Endothelial cell of umbilical vein (primary cell): Measurements from ENCODE around the gene SDC3. TPM values are rescaled to one million over a fixed set of nuclear protein-coding genes. Genes with fewer than 3 reads are reported as not detected.

Experiments used
- BruUV-seq: library from RNA; stranded (reverse); fragments of 400-500 nt; replicated peaks from 2 replicates; lab custom pipeline; 2021; lab: Mats Ljungman, UMichigan
- CTCF ChIA-PET: fragments of 300-600, 350-600 bp; sonication (Branson Sonifier 250); formaldehyde crosslinking; loops from one replicate; lab custom pipeline; 2021; ENCODE audit warnings: antibody characterized with exemption, inconsistent platforms; lab: Charles Lee
- POLR2A ChIA-PET: fragments of 300-600, 350-600 bp; sonication (Branson Sonifier 250); formaldehyde crosslinking; loops from one replicate; lab custom pipeline; 2021; ENCODE audit warnings: antibody characterized with exemption, inconsistent platforms; lab: Charles Lee
- DNase-seq: peaks from one replicate; pipeline ENCODE4 v3.0.0-alpha.2; 2011; ENCODE audit warnings: low read depth, low spot score
- FAIRE-seq: peaks from 2 replicates; lab custom pipeline; 2011; peaks lifted over from hg19 to GRCh38; lab: Jason Lieb, UNC
- H2AFZ ChIP-seq: 2 replicates; pipeline ENCODE4 v1.6.0; 2012; ENCODE audit warnings: low read depth, low read length, control low read depth, inconsistent platforms
- H3K27ac ChIP-seq: 2 replicates; pipeline ENCODE4 v1.5.1; 2011; ENCODE audit warnings: low read depth, mild to moderate bottlenecking, control low read depth, low read length, moderate library complexity; ENCODE audit not compliant: insufficient read depth
- H3K27me3 ChIP-seq, 2 experiments: 2 replicates each; pipeline versions ENCODE4 v1.6.0 to v1.6.1; 2011; ENCODE audit warnings: low read length in 2 of 2, mixed read lengths in 1 of 2; ENCODE audit not compliant: control insufficient read depth in 2 of 2, insufficient read depth in 2 of 2
- H3K36me3 ChIP-seq, 2 experiments: 2 replicates in 1 of 2; 3 replicates in 1 of 2; pipeline ENCODE4 v1.5.1; 2011; ENCODE audit warnings: low read length in 2 of 2, mild to moderate bottlenecking in 1 of 2, moderate library complexity in 1 of 2; ENCODE audit not compliant: control insufficient read depth in 2 of 2, insufficient read depth in 2 of 2; ENCODE audit errors: extremely low read depth in 1 of 2
- H3K4me1 ChIP-seq: 3 replicates; pipeline ENCODE4 v1.5.1; 2011; ENCODE audit warnings: mild to moderate bottlenecking, low read length; ENCODE audit not compliant: control insufficient read depth, insufficient read depth; ENCODE audit errors: extremely low read depth
- H3K4me2 ChIP-seq: 2 replicates; pipeline ENCODE4 v1.6.1; 2011; ENCODE audit warnings: low read length, control low read depth, mixed read lengths; ENCODE audit not compliant: insufficient read depth
- H3K4me3 ChIP-seq, 3 experiments: fragments of 200-600 bp in 1 of 3; sonication (generic), shearing (Covaris generic) in 1 of 3; replicated peaks in 1 of 3; 2 replicates each; pipeline ENCODE4 v1.5.1; 2011 to 2016; ENCODE audit warnings: control low read depth in 3 of 3, low read length in 3 of 3, mild to moderate bottlenecking in 2 of 3, inconsistent platforms in 1 of 3, low read depth in 1 of 3, moderate library complexity in 1 of 3; ENCODE audit not compliant: insufficient read depth in 1 of 3
- H3K79me2 ChIP-seq: 2 replicates; pipeline ENCODE4 v1.6.0; 2012; ENCODE audit warnings: low read length, inconsistent platforms; ENCODE audit not compliant: control insufficient read depth, insufficient read depth
- H3K9ac ChIP-seq: replicated peaks from 2 replicates; pipeline ENCODE3; 2011; ENCODE audit warnings: low read length, control low read depth; ENCODE audit not compliant: insufficient read depth; ENCODE audit errors: extremely low read depth
- H3K9me1 ChIP-seq: replicated peaks from 3 replicates; pipeline ENCODE4 v1.6.0; 2011; ENCODE audit warnings: mild to moderate bottlenecking, low read length; ENCODE audit not compliant: control insufficient read depth, insufficient read depth; ENCODE audit errors: extremely low read depth
- H3K9me3 ChIP-seq: replicated peaks from 2 replicates; pipeline ENCODE4 v1.5.1; 2012; ENCODE audit warnings: low read length, inconsistent platforms; ENCODE audit not compliant: control insufficient read depth, insufficient read depth
- H4K20me1 ChIP-seq: replicated peaks from 2 replicates; pipeline ENCODE3; 2011; ENCODE audit warnings: mild to moderate bottlenecking, low read length; ENCODE audit not compliant: control insufficient read depth, insufficient read depth; ENCODE audit errors: extremely low read depth
- EZH2 ChIP-seq: IDR thresholded peaks from 2 replicates; pipeline ENCODE4 v1.6.1; 2012; ENCODE audit warnings: borderline replicate concordance, low read depth, mild to moderate bottlenecking, moderate library complexity, low read length, inconsistent platforms; ENCODE audit not compliant: severe bottlenecking
- FOS ChIP-seq: IDR thresholded peaks from 2 replicates; pipeline ENCODE4 v1.6.1; 2011; ENCODE audit warnings: mild to moderate bottlenecking, low read length, moderate library complexity, borderline replicate concordance; ENCODE audit not compliant: insufficient read depth
- GATA2 ChIP-seq: IDR thresholded peaks from 2 replicates; pipeline ENCODE4 v1.7.0; 2011; ENCODE audit warnings: low read depth, mild to moderate bottlenecking, moderate library complexity, mixed read lengths, low read length; ENCODE audit not compliant: insufficient read length, insufficient read depth
- JUN ChIP-seq: IDR thresholded peaks from 2 replicates; pipeline ENCODE4 v1.6.1; 2011; ENCODE audit warnings: borderline replicate concordance, low read depth; ENCODE audit not compliant: insufficient read length, insufficient read depth
- MYC ChIP-seq: IDR thresholded peaks from one replicate; pipeline ENCODE4 v1.6.1; 2011; ENCODE audit warnings: mild to moderate bottlenecking, low read depth, low read length
- POLR2A ChIP-seq: IDR thresholded peaks from 2 replicates; pipeline ENCODE4 v1.6.1; 2012; ENCODE audit warnings: low read depth, mild to moderate bottlenecking, control low read depth, low read length
- POLR2AphosphoS5 ChIP-seq: IDR thresholded peaks from 2 replicates; pipeline ENCODE4 v1.6.1; 2012; ENCODE audit warnings: low read depth, mild to moderate bottlenecking, control low read depth, low read length, moderate library complexity; ENCODE audit not compliant: insufficient read depth
- dilution Hi-C: fragments of 300-500 bp; cut with MboI; formaldehyde crosslinking; loops from one replicate; pipeline ENCODE4 v1.15.0; 2019; ENCODE audit warnings: low sequenced_read_pairs; ENCODE audit not compliant: extremely low pct_ligation_motif_present
- intact Hi-C: fragments of 100-400 bp; cut with micrococcal nuclease; formaldehyde crosslinking; loops from one replicate; pipeline ENCODE4 v1.10.0; 2022
- polyA plus RNA-seq, 4 experiments: library from polyadenylated mRNA; depleted of rRNA in 3 of 4; stranded (reverse) in 3 of 4; unstranded in 1 of 4; fragments of >200 nt; gene quantifications; 2 replicates each; pipeline versions ENCODE4 v1.2.1 to v1.2.3, GENCODE V29; 2011 to 2012; ENCODE audit warnings: missing spikeins in 1 of 4
- total RNA-seq: library from RNA; stranded (reverse); gene quantifications from 2 replicates; pipeline ENCODE4 v1.2.3, GENCODE V29; 2021
- TF ChIP-seq, protein P1 (sequence below), 2 donors: IDR thresholded peaks; 1 replicate in 1 of 2; 2 replicates in 1 of 2; pipeline ENCODE4 v1.5.1; 2011; ENCODE audit warnings: low read length in 2 of 2, mild to moderate bottlenecking in 2 of 2, moderate library complexity in 2 of 2, control low read depth in 1 of 2, inconsistent platforms in 1 of 2, low read depth in 1 of 2; ENCODE audit not compliant: insufficient read depth in 1 of 2; ENCODE audit errors: extremely low read depth in 1 of 2
- TF ChIP-seq, protein P2 (sequence below): IDR thresholded peaks from 2 replicates; pipeline ENCODE4 v1.6.1; 2011; ENCODE audit not compliant: insufficient read depth, insufficient read length

SDC3 gene
- total and polyA plus RNA-seq, 2 donors (not counting 3 experiments of a cell fraction or from before 2014, with no cell fraction given), result 7.1 to 25.9 TPM

DNA sequence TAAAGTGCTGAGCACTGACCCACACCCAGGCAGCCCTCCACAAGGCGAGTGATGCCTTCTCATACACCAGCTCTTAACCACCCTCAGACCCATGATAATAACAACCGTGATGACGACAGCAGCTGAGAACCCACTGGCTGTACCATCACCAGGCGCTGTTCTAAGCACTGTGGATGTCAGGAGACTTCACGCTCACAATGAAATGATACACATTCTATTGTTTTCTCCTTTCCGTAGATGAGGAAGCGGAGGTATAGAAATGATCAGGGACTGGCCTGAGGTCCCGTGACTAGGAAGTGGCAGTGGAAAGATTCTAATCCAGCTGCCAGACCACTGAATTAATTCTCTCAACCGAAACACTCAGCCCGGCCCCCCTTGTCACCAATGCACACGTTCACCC lies 32.6 kb downstream of the SDC3 start:
- CTCF ChIA-PET, result no interaction called here
- H3K36me3 ChIP-seq, result peaks cover 0 to 6% of the 10 kb centered on the region in 2 experiments
- POLR2A ChIA-PET, result no interaction called here
- no peak overlapping the region for H3K27ac ChIP-seq
- FAIRE-seq, result no peak
- H2AFZ ChIP-seq, result no peak overlapping the region
- H4K20me1 ChIP-seq, result no peaks in the 10 kb centered on the region
- no peak for TF ChIP-seq JUN
- TF ChIP-seq POLR2AphosphoS5, result no peak
- TF ChIP-seq POLR2A, result no peak
- TF ChIP-seq EZH2, result no peak
- no peak for TF ChIP-seq GATA2
- TF ChIP-seq MYC, result no peak
- TF ChIP-seq, protein P1, sequence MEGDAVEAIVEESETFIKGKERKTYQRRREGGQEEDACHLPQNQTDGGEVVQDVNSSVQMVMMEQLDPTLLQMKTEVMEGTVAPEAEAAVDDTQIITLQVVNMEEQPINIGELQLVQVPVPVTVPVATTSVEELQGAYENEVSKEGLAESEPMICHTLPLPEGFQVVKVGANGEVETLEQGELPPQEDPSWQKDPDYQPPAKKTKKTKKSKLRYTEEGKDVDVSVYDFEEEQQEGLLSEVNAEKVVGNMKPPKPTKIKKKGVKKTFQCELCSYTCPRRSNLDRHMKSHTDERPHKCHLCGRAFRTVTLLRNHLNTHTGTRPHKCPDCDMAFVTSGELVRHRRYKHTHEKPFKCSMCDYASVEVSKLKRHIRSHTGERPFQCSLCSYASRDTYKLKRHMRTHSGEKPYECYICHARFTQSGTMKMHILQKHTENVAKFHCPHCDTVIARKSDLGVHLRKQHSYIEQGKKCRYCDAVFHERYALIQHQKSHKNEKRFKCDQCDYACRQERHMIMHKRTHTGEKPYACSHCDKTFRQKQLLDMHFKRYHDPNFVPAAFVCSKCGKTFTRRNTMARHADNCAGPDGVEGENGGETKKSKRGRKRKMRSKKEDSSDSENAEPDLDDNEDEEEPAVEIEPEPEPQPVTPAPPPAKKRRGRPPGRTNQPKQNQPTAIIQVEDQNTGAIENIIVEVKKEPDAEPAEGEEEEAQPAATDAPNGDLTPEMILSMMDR (IDR thresholded peaks at IDR 0.05; ENCODE audit: extremely low read depth in 1 of 2, insufficient read depth in 1 of 2, low read depth in 1 of 2, low read length in 2 of 2), result no peak
- no peak for TF ChIP-seq FOS
- TF ChIP-seq, protein P2, sequence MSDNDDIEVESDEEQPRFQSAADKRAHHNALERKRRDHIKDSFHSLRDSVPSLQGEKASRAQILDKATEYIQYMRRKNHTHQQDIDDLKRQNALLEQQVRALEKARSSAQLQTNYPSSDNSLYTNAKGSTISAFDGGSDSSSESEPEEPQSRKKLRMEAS, result no peak
- H3K27me3 ChIP-seq, result no peaks in the 10 kb centered on the region
- no peaks in the 10 kb centered on the region for H3K9me3 ChIP-seq
- no peak overlapping the region for H3K4me3 ChIP-seq
- dilution Hi-C loops, result no loop called here
- intact Hi-C loops, result no loop called here
- no TSS peak for BruUV-seq
- no peak overlapping the region for H3K4me2 ChIP-seq
- DNase-seq, result no peak
- peaks cover 3% of the 10 kb centered on the region for H3K4me1 ChIP-seq
- H3K9me1 ChIP-seq, result no peaks in the 10 kb centered on the region
- H3K9ac ChIP-seq, result no peak overlapping the region
- no peaks in the 10 kb centered on the region for H3K79me2 ChIP-seq
